ENCODE measurements around the gene RNF224.
"Not testable (repeated sequence)": the region's sequence is repeated elsewhere in the genome, so short reads cannot be mapped to it uniquely, and the experiment has no call there.

The RNF224 gene

GRCh38 chr9:137234758-137235423 lies 7.6 kb downstream of the RNF224 start:
- TF ChIP-seq CTCF (IDR thresholded peaks at IDR 0.05; ENCODE audit: insufficient read depth, low read length, missing control alignments) = no peak
- POLR2A ChIA-PET = interaction anchor here (1.0 kb wide), 1 partner anchor 12 kb away, joined by 3 read pairs; no protein-coding TSS in a partner anchor
- DNase-seq (ENCODE audit: low read depth, low spot score) = no peak
- CTCF ChIA-PET = interaction anchor here (0.7 to 8.1 kb wide), 5 partner anchors 10 to 58 kb away, joined by 3 to 139 read pairs (median 4); partner anchors contain the start of genes CYSRT1, NDOR1, RNF208 and RNF224
- H3K4me3 ChIP-seq (ENCODE audit: low read depth, low read length) = no peak overlapping the region

GRCh38 chr9:137235424-137236237 lies 8.3 kb downstream of the RNF224 start:
- ChIA-PET CTCF (interaction anchor here (0.6 to 8.1 kb wide), 30 partner anchors 10 to 447 kb away, joined by 3 to 139 read pairs (median 6); partner anchors contain the start of genes CYSRT1, DPP7, MAN1B1 and NDOR1), POLR2A (interaction anchor here (1.0 kb wide), 1 partner anchor 12 kb away, joined by 3 read pairs; no protein-coding TSS in a partner anchor)
- no peak overlapping the region for H3K4me3 ChIP-seq (ENCODE audit: low read depth, low read length)
- DNase-seq (ENCODE audit: low read depth, low spot score) = no peak
- no peak for TF ChIP-seq CTCF (IDR thresholded peaks at IDR 0.05; ENCODE audit: insufficient read depth, low read length, missing control alignments)

- CTCF ChIA-PET = interaction anchor here (0.6 to 8.1 kb wide), 59 partner anchors 9 to 449 kb away, joined by 3 to 139 read pairs (median 4); partner anchors contain the start of genes CYSRT1, DPP7, EXD3 and LRRC26
- H3K4me3 ChIP-seq (ENCODE audit: low read depth, low read length) = no peak overlapping the region
- no peak for DNase-seq (ENCODE audit: low read depth, low spot score)
- POLR2A ChIA-PET = interaction anchor here (1.0 kb wide), 1 partner anchor 13 kb away, joined by 3 read pairs; no protein-coding TSS in a partner anchor
- TF ChIP-seq CTCF (IDR thresholded peaks at IDR 0.05; ENCODE audit: insufficient read depth, low read length, missing control alignments) = peak; percentile 98
These were observed 9.1 kb downstream of the RNF224 start for GRCh38 chr9:137236238-137236935.

GRCh38 chr9:137236936-137237421 lies 9.7 kb downstream of the RNF224 start:
- H3K4me3 ChIP-seq (ENCODE audit: low read depth, low read length) = no peak overlapping the region
- CTCF ChIA-PET = interaction anchor here (0.6 to 8.1 kb wide), 59 partner anchors 8 to 450 kb away, joined by 3 to 139 read pairs (median 4); partner anchors contain the start of genes CYSRT1, DPP7, EXD3 and LRRC26
- no peak for TF ChIP-seq CTCF (IDR thresholded peaks at IDR 0.05; ENCODE audit: insufficient read depth, low read length, missing control alignments)
- DNase-seq (ENCODE audit: low read depth, low spot score) = no peak
- POLR2A ChIA-PET = interaction anchor here (1.0 kb wide), 1 partner anchor 14 kb away, joined by 3 read pairs; no protein-coding TSS in a partner anchor

GRCh38 chr9:137237759-137238726 lies 10.7 kb downstream of the RNF224 start:
- ChIA-PET CTCF (interaction anchor here (0.7 to 8.1 kb wide), 17 partner anchors 9 to 296 kb away, joined by 3 to 139 read pairs (median 5); partner anchors contain the start of genes CYSRT1, NDOR1, NELFB and RNF208), POLR2A (no interaction called here)
- DNase-seq (ENCODE audit: low read depth, low spot score) = no peak
- no peak overlapping the region for H3K4me3 ChIP-seq (ENCODE audit: low read depth, low read length)
- no peak for TF ChIP-seq CTCF (IDR thresholded peaks at IDR 0.05; ENCODE audit: insufficient read depth, low read length, missing control alignments)

- peak overlapping the region; percentile 71 for H3K4me3 ChIP-seq (ENCODE audit: low read depth, low read length)
- ChIA-PET POLR2A (interaction anchor here (1.2 to 7.4 kb wide), 10 partner anchors 9 to 156 kb away, joined by 5 to 164 read pairs (median 12); partner anchors contain the start of genes ANAPC2, MAN1B1, NELFB and RNF208), CTCF (interaction anchor here (0.7 to 8.1 kb wide), 8 partner anchors 8 to 514 kb away, joined by 3 to 139 read pairs (median 3); partner anchors contain the start of genes CYSRT1, RNF208 and RNF224)
- not testable (repeated sequence) for DNase-seq (ENCODE audit: low read depth, low spot score)
These were observed 12.4 kb downstream of the RNF224 start for GRCh38 chr9:137239541-137240200.
